ENCODE results near the gene EEF1AKMT4.

The EEF1AKMT4 gene

DNA sequence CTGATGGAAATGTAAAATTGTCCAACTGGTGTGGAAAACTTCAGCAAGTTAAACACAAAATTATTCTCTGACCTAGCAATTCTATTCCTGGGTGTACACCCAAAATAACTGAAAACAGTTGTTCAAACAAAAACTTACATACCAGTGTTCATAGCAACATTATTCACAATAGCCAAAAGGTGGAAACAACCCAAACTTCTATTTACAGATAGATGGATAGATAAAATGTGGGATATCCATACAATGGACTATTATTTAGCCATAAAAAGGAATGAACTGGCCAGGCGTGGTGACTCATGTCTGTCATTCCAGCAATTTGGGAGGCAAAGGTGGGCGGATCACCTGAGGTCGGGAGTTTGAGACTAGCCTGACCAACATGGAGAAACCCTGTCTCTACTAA is 27.0 kb upstream of the EEF1AKMT4 start:
- TF ChIP-seq, protein P1, sequence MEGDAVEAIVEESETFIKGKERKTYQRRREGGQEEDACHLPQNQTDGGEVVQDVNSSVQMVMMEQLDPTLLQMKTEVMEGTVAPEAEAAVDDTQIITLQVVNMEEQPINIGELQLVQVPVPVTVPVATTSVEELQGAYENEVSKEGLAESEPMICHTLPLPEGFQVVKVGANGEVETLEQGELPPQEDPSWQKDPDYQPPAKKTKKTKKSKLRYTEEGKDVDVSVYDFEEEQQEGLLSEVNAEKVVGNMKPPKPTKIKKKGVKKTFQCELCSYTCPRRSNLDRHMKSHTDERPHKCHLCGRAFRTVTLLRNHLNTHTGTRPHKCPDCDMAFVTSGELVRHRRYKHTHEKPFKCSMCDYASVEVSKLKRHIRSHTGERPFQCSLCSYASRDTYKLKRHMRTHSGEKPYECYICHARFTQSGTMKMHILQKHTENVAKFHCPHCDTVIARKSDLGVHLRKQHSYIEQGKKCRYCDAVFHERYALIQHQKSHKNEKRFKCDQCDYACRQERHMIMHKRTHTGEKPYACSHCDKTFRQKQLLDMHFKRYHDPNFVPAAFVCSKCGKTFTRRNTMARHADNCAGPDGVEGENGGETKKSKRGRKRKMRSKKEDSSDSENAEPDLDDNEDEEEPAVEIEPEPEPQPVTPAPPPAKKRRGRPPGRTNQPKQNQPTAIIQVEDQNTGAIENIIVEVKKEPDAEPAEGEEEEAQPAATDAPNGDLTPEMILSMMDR (conservative IDR thresholded peaks at IDR 0.05), result no peak
- H3K27ac ChIP-seq, result no peak overlapping the region

GRCh38 chr3:184223946-184224345 is 25.5 kb upstream of the EEF1AKMT4 start:
- TF ChIP-seq, protein P1 (conservative IDR thresholded peaks at IDR 0.05), result no peak
- H3K27ac ChIP-seq, result no peak overlapping the region

- TF ChIP-seq, protein P1 (conservative IDR thresholded peaks at IDR 0.05), result peak; percentile 91
- no peak overlapping the region for H3K27ac ChIP-seq
These were observed 22.0 kb upstream of the EEF1AKMT4 start for GRCh38 chr3:184227481-184227935.

- H3K27ac ChIP-seq, result no peak overlapping the region
- TF ChIP-seq, protein P1 (conservative IDR thresholded peaks at IDR 0.05), result no peak
These were observed 20.9 kb upstream of the EEF1AKMT4 start for GRCh38 chr3:184228376-184229137.

DNA sequence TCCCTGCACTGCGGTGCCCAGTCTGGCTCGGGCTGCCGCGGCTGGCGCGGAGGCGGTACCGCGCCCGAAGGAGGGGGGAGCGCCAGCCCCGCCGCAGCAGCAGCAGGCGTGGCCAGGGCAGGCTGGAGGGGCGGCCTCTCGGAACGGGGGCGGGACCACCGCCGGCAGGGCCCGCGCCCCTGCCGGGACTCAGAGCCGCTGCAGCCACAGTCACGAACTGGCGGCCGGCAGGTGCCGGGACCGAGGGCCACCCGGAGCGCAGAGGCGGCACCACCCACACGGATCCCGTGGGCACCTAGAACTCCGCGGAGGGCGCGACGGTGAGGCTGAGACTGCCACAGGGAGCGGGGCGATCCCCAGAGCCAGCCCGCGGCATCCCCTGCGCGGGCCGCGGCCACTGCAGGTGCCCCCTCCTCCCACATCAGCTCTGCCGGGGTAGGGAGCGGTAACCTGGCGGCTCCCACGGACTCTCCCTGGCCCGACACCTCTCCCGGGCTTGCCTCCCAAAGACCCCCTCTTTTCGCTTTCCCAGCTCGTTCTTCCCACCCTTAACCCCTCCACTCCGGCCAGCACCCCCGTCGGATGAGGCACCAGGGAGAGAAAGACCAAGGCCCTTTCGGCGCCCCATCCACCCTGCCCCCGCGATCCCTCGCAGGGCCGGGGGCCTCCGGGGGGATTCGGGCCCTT is 19.9 kb upstream of the EEF1AKMT4 start, which contains the start of gene VWA5B2:
Gene VWA5B2 (plus strand): TSS at position 192 of the 687 bp plus-strand sequence. CDS start 944 bp downstream, outside the sequence.
- TF ChIP-seq, protein P1 (conservative IDR thresholded peaks at IDR 0.05), result no peak; the same call in 1 of the 2 replicates
- H3K27ac ChIP-seq, result peak within 1 kb of the TSS; percentile 77

DNA sequence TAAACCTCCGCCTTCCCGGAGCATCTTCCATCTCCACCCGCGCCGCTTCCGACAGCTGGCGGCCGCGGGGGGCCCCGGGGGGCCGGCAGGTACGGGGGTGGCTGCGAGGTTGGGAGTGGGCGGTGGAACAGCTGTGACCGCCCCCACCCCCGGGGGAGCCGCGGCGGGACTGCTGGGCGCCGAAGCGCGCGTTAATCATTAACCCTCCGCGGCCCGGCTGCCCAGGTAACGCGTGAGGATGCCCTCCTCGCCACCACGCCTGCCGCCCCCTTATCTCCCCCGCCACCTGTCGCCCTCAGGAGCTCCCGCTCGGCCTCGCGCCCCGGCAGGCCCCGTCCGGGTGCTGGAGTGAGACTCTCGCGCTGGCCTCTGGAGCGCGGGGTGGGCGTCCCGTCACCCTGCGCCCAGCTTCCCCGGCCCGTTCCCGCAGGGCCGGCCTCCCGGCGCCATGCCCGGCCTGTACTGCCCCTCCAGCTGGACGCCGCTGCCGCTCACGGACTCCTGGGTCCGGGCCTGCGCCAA is 19.3 kb upstream of the EEF1AKMT4 start:
- peak overlapping the region; percentile 77 for H3K27ac ChIP-seq
- TF ChIP-seq, protein P1 (conservative IDR thresholded peaks at IDR 0.05), result no peak
